GM12872 (cell line): Measurements from ENCODE around the gene WDR6.

Source experiments
- TF ChIP-seq, protein P1 (sequence below): IDR thresholded peaks from 3 replicates; pipeline ENCODE4 v1.5.1; 2011; ENCODE audit warnings: low read depth, mild to moderate bottlenecking, low read length, moderate library complexity; ENCODE audit not compliant: insufficient read depth

The WDR6 gene

DNA sequence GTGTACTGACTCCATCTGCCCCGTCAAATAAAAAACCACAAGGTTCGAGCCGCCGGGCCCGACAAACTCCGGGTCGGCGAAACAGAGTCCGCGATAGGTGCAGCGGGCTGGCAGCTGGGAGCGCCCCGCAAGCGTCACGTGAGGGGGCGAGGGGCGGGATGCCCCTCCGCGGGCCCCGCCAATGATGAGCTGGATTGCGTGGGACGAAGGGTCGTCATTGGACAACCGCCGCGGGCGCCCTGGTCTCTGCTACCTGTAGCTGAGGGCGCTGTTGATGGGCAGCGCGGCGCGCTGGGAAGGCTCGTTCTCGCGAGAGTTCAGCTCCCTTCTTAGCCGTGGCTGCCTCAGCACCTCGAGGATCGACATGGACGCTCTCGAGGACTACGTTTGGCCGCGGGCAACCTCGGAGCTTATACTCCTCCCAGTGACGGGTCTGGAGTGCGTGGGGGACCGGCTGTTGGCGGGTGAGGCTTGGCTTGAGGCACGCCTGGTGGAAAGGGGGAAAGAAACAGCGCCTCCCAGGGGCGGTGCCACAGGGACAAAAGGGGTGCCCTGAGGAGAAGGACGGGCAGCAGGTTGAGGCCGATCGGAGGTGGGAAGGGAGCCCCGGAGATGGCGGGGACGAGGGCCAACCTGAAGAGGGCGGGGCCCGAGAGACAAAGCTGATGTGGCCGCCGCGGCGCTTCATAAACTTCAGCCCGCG, at the start of gene WDR6:
WDR6 (plus strand) TSS at position 324 of the 703 bp plus-strand sequence; CDS start at position 365, 41 bp downstream.
- TF ChIP-seq, protein P1, sequence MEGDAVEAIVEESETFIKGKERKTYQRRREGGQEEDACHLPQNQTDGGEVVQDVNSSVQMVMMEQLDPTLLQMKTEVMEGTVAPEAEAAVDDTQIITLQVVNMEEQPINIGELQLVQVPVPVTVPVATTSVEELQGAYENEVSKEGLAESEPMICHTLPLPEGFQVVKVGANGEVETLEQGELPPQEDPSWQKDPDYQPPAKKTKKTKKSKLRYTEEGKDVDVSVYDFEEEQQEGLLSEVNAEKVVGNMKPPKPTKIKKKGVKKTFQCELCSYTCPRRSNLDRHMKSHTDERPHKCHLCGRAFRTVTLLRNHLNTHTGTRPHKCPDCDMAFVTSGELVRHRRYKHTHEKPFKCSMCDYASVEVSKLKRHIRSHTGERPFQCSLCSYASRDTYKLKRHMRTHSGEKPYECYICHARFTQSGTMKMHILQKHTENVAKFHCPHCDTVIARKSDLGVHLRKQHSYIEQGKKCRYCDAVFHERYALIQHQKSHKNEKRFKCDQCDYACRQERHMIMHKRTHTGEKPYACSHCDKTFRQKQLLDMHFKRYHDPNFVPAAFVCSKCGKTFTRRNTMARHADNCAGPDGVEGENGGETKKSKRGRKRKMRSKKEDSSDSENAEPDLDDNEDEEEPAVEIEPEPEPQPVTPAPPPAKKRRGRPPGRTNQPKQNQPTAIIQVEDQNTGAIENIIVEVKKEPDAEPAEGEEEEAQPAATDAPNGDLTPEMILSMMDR = peak; percentile 41; the same call in 2 of the 3 replicates

DNA sequence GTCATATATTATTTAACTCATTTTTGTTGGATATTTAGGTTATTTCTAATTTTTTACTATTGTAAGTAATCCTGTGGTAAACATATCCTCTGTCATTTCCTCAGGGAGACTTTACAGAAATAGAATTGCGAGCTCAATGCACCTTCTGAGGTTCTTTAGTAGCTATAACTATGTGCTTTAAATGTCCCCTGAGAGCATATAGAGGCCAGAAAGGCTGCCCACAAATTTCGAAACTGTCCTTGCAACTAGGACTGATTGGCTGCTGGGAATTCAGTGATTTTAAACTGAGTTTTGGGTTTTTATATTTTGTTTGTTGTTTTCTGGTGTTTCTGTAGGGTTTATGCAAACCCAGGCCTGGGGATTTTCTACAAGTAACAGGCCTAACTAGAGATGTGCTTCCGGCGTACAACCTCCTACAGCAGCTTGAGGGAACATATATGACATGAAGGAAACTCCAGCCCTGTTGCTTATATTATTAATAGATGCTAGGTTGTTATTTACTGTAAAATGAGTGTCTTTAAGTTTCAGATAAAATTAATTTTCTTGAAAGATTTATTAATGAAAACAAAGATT, 46.3 kb upstream of the WDR6 start:
- TF ChIP-seq, protein P1 = no peak

- TF ChIP-seq, protein P1 = no peak
These were observed 44.9 kb upstream of the WDR6 start for GRCh38 chr3:48962340-48962739.

- TF ChIP-seq, protein P1 = no peak
These were observed 44.3 kb upstream of the WDR6 start for GRCh38 chr3:48962939-48963338.

DNA sequence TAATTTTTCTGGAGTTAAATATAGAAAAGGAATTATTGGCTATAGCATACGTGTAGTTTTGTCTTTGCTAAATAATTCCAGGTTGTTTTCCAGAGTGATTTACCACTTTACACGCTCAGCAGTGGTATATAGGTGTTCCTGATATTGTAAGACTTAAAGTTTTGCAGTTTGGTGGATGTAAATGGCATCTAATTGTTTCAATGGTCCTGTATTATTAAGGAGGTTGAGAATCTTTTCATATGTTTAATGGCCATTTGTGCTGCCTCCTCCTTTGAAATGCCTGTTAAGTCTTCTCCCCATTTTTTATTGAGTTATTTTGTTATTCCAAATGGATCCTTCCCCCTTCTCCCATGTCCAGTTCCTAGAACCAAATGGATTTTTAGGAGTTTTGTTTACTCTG, 43.6 kb upstream of the WDR6 start:
- TF ChIP-seq, protein P1 = no peak

GRCh38 chr3:48966367-48966766, 40.8 kb upstream of the WDR6 start:
- TF ChIP-seq, protein P1 = no peak

DNA sequence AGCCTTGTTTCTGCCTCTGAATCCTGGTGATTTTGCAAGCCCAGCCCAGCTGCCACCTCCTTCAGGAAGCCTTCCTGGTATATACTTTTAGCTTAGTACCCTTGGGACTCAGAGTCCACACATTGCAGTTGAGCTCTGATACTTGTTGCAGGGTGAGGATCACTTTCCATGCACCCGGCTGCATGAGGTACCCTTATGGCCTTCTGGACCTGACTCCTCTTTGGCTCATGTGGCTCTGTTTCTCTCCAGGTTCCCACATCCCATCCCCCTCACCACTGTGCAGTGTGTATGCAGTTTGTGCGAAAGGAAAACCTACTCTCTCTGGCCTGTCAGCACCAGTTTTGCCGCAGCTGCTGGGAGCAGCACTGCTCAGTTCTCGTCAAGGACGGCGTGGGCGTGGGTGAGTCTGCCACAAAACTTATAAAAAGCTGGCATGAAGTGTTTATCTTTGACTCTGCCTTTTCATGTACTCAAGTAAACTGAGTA, 40.3 kb upstream of the WDR6 start:
- TF ChIP-seq, protein P1 = no peak
